Testis (tissue), 3 donors: ENCODE measurements around the gene POLR1G. TPM values are rescaled to one million over a fixed set of nuclear protein-coding genes. Genes with fewer than 3 reads are reported as not detected.

ENCODE experiments used
- DNase-seq: peaks from one replicate; pipeline ENCODE4 v3.0.0-alpha.2; 2019
- H3K27ac ChIP-seq, 2 donors: fragments of 200-600 bp; sonication (generic); one replicate each; pipeline ENCODE4 v1.5.1; 2019
- H3K27me3 ChIP-seq: fragments of 200-600 bp; sonication (generic); one replicate; pipeline ENCODE4 v1.5.1; 2019
- H3K36me3 ChIP-seq: fragments of 200-600 bp; sonication (generic); one replicate; pipeline ENCODE4 v1.5.1; 2017; ENCODE audit warnings: low read depth; ENCODE audit errors: missing control alignments
- H3K4me1 ChIP-seq: fragments of 200-600 bp; sonication (generic); one replicate; pipeline ENCODE4 v1.5.1; 2019
- H3K4me3 ChIP-seq, 2 donors: fragments of 200-600 bp; sonication (generic); one replicate each; pipeline ENCODE4 v1.5.1; 2017 to 2019
- H3K9me3 ChIP-seq: fragments of 200-600 bp; sonication (generic); one replicate; pipeline ENCODE4 v1.5.1; 2017
- POLR2A ChIP-seq: fragments of 450-650 bp; IDR thresholded peaks from one replicate; pipeline ENCODE4 v1.6.1; 2017; ENCODE audit warnings: antibody characterized with exemption, mild to moderate bottlenecking, moderate library complexity
- WGBS, 2 donors: methylation state at CpG; one replicate each; pipeline ENCODE4 v1.1.5; 2018; 5-methylcytosine and 5-hydroxymethylcytosine counted together
- intact Hi-C: fragments of 100-400 bp; cut with DNase I; formaldehyde crosslinking; loops from one replicate; pipeline ENCODE4 v1.15.1; 2023; ENCODE audit warnings: low total_unique reads
- polyA plus RNA-seq: library from polyadenylated mRNA; stranded (reverse); fragments of 350-450 nt; fragmentation: Illumina TruSeq; extraction: RNeasy Lipid Tissue Mini Kit (QIAGEN cat#74804); gene quantifications from one replicate; pipeline ENCODE4 v1.2.3, GENCODE V29; 2014; ENCODE audit warnings: low read depth, low replicate concordance; ENCODE audit not compliant: insufficient read depth
- total RNA-seq, 2 donors: library from RNA; depleted of rRNA; stranded (reverse); fragments of >200 nt; gene quantifications; one replicate each; pipeline ENCODE4 v1.2.3, GENCODE V29; 2016
- TF ChIP-seq, protein P1 (sequence below), 3 experiments: fragments of 450-650 bp in 2 of 3; fragments of 200-600 bp in 1 of 3; sonication (generic) in 1 of 3; IDR thresholded peaks; one replicate each; pipeline ENCODE4 v1.5.1; 2016 to 2019; ENCODE audit warnings: antibody characterized with exemption in 3 of 3, mild to moderate bottlenecking in 2 of 3, moderate library complexity in 1 of 3

POLR1G gene
- total and polyA plus RNA-seq, 3 donors from 2014 or later = 5.8 to 12.1 (median 10.2) TPM

DNA sequence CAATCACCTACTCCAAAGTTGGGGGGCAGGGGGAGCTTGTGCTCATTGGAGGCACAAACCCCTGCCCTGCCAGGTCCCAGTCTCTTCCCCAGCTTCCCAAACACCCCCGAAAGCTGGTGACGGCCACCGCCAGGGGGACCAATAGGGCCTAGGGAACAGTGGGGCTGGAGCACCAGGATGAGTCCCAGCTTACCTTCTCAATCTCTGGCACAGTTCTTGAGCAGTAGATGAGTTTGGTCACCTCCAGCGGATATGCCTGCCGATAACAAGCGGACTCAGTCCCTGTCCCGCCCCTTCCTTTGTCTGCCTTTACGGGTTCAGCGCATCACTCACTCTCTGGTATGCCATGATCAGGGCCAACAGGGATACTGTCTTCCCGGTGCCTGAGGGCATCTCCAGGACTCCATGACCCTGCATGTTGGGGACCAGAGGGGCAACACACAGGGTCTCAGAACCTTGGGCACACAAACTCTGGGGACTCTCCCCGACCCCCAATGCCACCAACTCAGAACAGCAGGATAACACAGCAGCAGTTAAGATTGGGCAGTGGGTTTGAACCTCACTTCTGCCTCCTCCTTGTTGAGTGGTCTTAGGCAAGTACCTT is 37.6 kb upstream of the POLR1G start:
- 91 to 96% methylated on average over 5 to 11 of the region's 11 CpGs for WGBS, 2 donors
- intact Hi-C loops = no loop called here
- TF ChIP-seq, protein P1, sequence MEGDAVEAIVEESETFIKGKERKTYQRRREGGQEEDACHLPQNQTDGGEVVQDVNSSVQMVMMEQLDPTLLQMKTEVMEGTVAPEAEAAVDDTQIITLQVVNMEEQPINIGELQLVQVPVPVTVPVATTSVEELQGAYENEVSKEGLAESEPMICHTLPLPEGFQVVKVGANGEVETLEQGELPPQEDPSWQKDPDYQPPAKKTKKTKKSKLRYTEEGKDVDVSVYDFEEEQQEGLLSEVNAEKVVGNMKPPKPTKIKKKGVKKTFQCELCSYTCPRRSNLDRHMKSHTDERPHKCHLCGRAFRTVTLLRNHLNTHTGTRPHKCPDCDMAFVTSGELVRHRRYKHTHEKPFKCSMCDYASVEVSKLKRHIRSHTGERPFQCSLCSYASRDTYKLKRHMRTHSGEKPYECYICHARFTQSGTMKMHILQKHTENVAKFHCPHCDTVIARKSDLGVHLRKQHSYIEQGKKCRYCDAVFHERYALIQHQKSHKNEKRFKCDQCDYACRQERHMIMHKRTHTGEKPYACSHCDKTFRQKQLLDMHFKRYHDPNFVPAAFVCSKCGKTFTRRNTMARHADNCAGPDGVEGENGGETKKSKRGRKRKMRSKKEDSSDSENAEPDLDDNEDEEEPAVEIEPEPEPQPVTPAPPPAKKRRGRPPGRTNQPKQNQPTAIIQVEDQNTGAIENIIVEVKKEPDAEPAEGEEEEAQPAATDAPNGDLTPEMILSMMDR (IDR thresholded peaks at IDR 0.05) = no peak
- no peak for TF ChIP-seq POLR2A
- DNase-seq = no peak
- H3K9me3 ChIP-seq = no peaks in the 10 kb centered on the region
- H3K4me1 ChIP-seq = peaks cover 6% of the 10 kb centered on the region
- no peaks in the 10 kb centered on the region for H3K36me3 ChIP-seq
- H3K27me3 ChIP-seq = no peaks in the 10 kb centered on the region
- H3K4me3 ChIP-seq = no peak overlapping the region
- no peak overlapping the region for H3K27ac ChIP-seq

DNA sequence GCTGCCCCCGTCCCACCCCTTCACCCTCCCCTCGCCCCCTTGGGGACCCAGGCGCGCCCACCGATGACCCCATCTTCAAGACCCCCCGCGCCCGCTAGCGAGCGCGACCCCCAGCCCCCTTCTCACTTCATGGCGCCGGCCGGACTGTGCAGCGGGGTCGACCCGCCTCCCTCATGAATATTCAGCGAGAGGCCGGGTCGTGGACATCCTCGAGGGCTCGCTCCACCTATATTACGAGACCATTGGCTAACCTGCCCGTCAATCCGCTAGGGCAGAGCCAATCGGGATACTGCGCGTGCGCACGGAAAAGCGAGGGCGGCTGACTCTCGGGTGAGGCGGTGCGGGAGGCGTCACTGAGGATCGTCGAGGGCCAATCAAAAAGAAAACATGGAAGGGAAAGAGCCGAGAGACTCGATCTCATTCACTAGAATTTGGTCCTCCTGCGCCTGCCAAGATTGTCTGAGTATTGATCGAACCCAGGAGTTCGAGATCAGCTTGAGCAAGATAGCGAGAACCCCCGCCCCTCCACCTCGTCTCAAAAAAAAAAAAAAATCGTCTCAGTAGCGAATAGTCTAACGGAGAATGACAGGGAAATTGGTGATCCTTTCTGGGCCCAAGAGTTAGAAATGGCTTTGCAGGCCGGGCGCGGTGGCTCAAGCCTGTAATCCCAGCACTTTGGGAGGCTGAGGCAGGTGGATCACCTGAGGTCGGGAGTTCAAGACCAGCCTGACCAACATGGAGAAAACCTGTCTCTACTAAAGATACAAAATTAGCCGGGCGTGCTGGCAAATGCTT is 35.8 kb upstream of the POLR1G start, which contains the start of gene ERCC2:
Gene ERCC2 (minus strand): TSS at position 164 of the 795 bp plus-strand sequence. CDS start 33 bp downstream, at position 131.
- no peaks in the 10 kb centered on the region for H3K9me3 ChIP-seq
- WGBS, 2 donors = 2 to 3% methylated on average over 37 to 54 of the region's 55 CpGs
- TF ChIP-seq POLR2A = no peak
- TF ChIP-seq, protein P1 (IDR thresholded peaks at IDR 0.05) = no peak
- no peaks in the 10 kb centered on the region for H3K27me3 ChIP-seq
- DNase-seq = peak; percentile 99
- no peaks in the 10 kb centered on the region for H3K36me3 ChIP-seq
- H3K4me1 ChIP-seq = peaks cover 6% of the 10 kb centered on the region
- H3K4me3 ChIP-seq = peak within 1 kb of the TSS; percentile 71 to 78
- H3K27ac ChIP-seq = peak within 1 kb of the TSS; percentile 70 to 85
- intact Hi-C loops = no loop called here

- Histone ChIP-seq H3K27me3 (no peaks in the 10 kb centered on the region), H3K4me1 (peaks cover 11% of the 10 kb centered on the region), H3K4me3 (no peak overlapping the region), H3K27ac (peak overlapping the region in 1 of 2 donors; percentile 35), H3K9me3 (no peaks in the 10 kb centered on the region), H3K36me3 (no peaks in the 10 kb centered on the region)
- 25 to 38% methylated on average over 13 of the region's 13 CpGs for WGBS, 2 donors
- intact Hi-C loops = no loop called here
- TF ChIP-seq, protein P1 (IDR thresholded peaks at IDR 0.05) = no peak
- TF ChIP-seq POLR2A = no peak
- peak; percentile 87 for DNase-seq
These were observed 30.3 kb upstream of the POLR1G start for GRCh38 chr19:45376045-45376724.

GRCh38 chr19:45380107-45380506 is 26.3 kb upstream of the POLR1G start:
- no peak for DNase-seq
- H3K4me1 ChIP-seq = peaks cover 8% of the 10 kb centered on the region
- H3K27me3 ChIP-seq = no peaks in the 10 kb centered on the region
- H3K4me3 ChIP-seq = no peak overlapping the region
- H3K36me3 ChIP-seq = no peaks in the 10 kb centered on the region
- 59 to 67% methylated on average over 1 of the region's 1 CpG for WGBS, 2 donors
- H3K9me3 ChIP-seq = no peaks in the 10 kb centered on the region
- no peak overlapping the region for H3K27ac ChIP-seq
- TF ChIP-seq, protein P1 (IDR thresholded peaks at IDR 0.05) = no peak
- intact Hi-C loops = no loop called here
